ENCODE results near the gene PCDH17.
A peak's percentile ranks its signal among the peaks of the same experiment; 100 is the strongest.

PCDH17 gene

DNA sequence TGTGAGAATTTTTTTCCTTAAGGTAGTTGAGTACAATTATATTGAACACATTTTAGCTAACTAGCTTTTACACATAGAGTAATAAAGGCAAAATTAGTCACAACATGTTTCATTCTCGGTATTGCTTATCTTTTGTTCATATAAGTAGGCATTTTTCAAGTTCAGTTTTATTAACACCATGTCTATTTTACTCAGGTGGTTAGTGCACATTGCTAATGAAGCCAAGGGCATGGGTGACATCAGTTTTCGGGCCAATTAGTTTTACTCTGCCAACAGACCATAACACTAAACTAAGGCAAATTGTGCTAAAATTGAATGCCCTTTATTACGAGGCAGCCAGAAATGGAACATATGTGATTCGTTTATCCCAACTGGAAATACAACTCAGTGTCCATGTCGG, 19.6 kb upstream of the PCDH17 start:
- TF ChIP-seq, protein P1, sequence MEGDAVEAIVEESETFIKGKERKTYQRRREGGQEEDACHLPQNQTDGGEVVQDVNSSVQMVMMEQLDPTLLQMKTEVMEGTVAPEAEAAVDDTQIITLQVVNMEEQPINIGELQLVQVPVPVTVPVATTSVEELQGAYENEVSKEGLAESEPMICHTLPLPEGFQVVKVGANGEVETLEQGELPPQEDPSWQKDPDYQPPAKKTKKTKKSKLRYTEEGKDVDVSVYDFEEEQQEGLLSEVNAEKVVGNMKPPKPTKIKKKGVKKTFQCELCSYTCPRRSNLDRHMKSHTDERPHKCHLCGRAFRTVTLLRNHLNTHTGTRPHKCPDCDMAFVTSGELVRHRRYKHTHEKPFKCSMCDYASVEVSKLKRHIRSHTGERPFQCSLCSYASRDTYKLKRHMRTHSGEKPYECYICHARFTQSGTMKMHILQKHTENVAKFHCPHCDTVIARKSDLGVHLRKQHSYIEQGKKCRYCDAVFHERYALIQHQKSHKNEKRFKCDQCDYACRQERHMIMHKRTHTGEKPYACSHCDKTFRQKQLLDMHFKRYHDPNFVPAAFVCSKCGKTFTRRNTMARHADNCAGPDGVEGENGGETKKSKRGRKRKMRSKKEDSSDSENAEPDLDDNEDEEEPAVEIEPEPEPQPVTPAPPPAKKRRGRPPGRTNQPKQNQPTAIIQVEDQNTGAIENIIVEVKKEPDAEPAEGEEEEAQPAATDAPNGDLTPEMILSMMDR (conservative IDR thresholded peaks at IDR 0.05; ENCODE audit: low read depth, low read length), result no peak
- no peak overlapping the region for H3K4me3 ChIP-seq (ENCODE audit: low read length)

DNA sequence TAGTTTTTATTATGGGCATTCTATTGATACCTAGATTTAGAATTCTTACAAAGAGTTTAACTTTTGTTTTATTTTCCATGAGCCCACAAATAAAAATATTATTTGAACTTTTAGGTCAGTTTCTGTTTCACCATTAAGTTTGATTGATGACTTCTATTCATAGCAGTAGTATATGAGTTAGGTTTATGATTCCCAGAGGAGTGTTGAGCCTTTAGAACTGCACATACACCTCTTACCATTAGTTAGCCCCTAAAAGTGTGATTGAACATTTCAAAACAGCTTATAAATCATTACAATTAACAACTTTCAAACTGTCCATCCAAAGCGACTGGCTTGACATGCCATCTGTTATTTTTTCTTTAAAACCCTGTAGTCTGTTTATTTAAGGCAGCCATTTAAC, 19.0 kb upstream of the PCDH17 start:
- no peak for DNase-seq (ENCODE audit: low read depth)
- TF ChIP-seq, protein P1 (conservative IDR thresholded peaks at IDR 0.05; ENCODE audit: low read depth, low read length), result no peak
- H3K4me3 ChIP-seq (ENCODE audit: low read length), result no peak overlapping the region

More for the DNA sequence above, 19.6 kb upstream of the PCDH17 start:
- DNase-seq (ENCODE audit: low read depth), result no peak

DNA sequence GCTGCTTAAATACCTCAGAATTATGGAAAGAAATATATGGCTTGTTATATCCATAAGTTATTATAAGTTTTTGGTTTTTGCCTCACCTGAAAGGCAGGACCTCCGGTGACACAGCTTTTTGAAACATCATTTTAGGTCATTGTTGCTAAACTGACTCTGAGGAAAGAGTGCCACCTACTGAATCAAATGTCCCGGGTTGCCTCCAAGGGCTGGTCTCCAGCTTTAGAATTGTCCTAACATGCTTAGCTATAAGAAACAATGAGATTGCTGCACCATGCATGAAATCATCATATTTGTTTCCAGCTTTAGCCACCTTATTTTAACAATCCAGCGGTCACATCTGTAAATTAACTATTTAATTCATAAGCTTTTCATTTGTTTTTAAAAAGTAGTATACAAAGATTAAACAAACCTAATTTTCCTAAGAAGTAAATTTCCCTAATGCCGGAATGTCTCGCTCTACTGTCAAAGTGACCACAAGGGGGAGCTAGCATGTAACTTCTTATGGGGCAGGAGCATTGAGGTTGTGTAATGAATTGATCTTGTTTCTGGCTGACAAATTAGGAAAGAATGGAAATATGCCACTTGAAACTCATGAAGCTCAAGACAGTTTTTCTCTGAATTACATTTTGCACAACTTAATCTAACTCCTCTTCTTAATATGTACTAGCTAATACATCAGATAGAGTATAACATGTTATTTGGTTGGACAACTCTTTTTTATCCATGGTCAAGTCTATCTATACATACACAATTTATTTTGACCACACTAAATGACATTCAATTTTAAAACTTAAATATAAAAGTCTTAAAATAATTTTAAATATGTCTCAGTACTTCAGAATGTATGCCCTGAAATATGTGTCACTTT, 6.7 kb upstream of the PCDH17 start:
- H3K4me3 ChIP-seq (ENCODE audit: low read length), result no peak overlapping the region
- TF ChIP-seq, protein P1 (conservative IDR thresholded peaks at IDR 0.05; ENCODE audit: low read depth, low read length), result peak; percentile 76
- no peak for DNase-seq (ENCODE audit: low read depth)

DNA sequence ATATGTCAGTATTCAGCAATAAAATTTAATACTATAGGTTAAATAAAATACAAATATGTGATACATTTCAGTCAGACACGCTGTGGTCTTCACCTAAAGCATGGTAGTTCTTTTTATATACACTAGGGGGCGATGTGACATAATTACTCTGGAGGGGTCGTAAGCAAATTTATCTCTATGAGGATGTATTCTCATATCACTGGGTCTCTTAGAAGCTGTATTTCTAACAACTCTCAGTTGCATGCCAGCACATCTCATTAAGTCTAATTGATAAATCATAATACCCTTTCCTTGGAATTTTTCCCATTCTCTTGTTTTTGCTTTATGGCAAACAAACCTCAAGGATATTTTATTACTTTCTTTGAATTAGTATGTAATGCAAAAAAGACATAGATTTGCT, 3.9 kb upstream of the PCDH17 start:
- DNase-seq (ENCODE audit: low read depth), result no peak
- TF ChIP-seq, protein P1 (conservative IDR thresholded peaks at IDR 0.05; ENCODE audit: low read depth, low read length), result peak; percentile 68

DNA sequence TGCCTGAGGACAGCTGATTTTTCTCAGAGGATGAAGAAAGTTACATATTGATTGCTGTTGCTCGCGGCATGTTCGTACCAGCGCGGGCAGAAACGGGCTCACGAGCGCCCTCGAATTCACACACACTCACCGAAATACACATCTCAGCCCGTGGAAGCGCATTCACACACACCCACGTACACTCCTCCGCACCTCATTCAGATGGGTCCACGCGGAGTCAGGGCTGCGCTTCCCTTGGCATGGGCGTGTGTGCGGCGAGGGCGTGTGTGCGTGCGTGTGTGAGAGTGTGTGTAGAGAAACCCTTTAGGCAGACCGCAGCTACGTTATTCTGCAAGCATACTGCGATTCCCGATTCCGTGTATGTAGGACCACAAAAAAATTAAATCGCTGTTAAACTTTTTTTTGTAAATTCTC, 2.1 kb upstream of the PCDH17 start:
- TF ChIP-seq, protein P1 (conservative IDR thresholded peaks at IDR 0.05; ENCODE audit: low read depth, low read length), result peak; percentile 6
- DNase-seq (ENCODE audit: low read depth), result no peak
- H3K4me3 ChIP-seq (ENCODE audit: low read length), result peak overlapping the region; percentile 80

More for the DNA sequence above, 3.9 kb upstream of the PCDH17 start:
- no peak overlapping the region for H3K4me3 ChIP-seq (ENCODE audit: low read length)

DNA sequence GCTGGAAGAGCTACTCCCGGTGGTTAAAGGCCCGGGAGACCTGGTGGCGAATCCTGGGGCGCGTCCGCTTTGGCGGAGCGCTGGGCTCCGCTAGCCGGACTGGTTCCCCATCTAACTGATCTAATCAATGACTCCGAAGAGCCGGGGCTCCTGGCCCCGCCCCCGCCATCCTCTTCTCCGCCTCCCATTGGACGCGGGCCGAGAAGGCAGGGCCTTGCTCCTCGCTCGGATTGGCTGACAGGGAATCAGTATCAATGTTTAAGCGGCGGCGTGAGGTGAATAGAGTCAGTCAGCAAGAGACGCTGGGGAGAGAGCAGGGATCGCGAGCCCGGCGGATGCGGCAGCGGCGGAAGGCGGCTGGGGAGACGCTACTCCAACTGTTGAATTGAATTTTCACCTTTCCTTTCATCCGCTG, 1.7 kb upstream of the PCDH17 start:
- H3K4me3 ChIP-seq (ENCODE audit: low read length), result peak overlapping the region; percentile 80
- TF ChIP-seq, protein P1 (conservative IDR thresholded peaks at IDR 0.05; ENCODE audit: low read depth, low read length), result no peak

More for the DNA sequence above, 1.7 kb upstream of the PCDH17 start:
- DNase-seq (ENCODE audit: low read depth), result peak; percentile 81
